ENCODE data around the gene PICALM. TPM values are rescaled to one million over a fixed set of nuclear protein-coding genes. Genes with fewer than 3 reads are reported as not detected.

The PICALM gene, protein sequence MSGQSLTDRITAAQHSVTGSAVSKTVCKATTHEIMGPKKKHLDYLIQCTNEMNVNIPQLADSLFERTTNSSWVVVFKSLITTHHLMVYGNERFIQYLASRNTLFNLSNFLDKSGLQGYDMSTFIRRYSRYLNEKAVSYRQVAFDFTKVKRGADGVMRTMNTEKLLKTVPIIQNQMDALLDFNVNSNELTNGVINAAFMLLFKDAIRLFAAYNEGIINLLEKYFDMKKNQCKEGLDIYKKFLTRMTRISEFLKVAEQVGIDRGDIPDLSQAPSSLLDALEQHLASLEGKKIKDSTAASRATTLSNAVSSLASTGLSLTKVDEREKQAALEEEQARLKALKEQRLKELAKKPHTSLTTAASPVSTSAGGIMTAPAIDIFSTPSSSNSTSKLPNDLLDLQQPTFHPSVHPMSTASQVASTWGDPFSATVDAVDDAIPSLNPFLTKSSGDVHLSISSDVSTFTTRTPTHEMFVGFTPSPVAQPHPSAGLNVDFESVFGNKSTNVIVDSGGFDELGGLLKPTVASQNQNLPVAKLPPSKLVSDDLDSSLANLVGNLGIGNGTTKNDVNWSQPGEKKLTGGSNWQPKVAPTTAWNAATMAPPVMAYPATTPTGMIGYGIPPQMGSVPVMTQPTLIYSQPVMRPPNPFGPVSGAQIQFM
- total RNA-seq (100 to 1,000 TPM; 169 to 317 TPM), polyA plus RNA-seq (10 to 100 TPM; 19.3 to 46.8 TPM)

GRCh38 chr11:86068951-86069407 lies at the start of gene PICALM:
PICALM (minus strand) TSS chr11:86069084; CDS start chr11:86068780, 304 bp downstream.
- peak; percentile 96 for DNase-seq (ENCODE audit: low spot score)
- no peak for TF ChIP-seq FOXA2 (IDR thresholded peaks at IDR 0.05)
- TF ChIP-seq ATF3 (IDR thresholded peaks at IDR 0.05): no peak
- peak; percentile 98 for TF ChIP-seq YY1 (IDR thresholded peaks at IDR 0.05)
- peak; percentile 30 to 58 for TF ChIP-seq HNF4A (conservative IDR thresholded peaks at IDR 0.05)
- no peak for TF ChIP-seq ZBTB33 (IDR thresholded peaks at IDR 0.05)
- peak in 1 of 2 donors; percentile 91 for TF ChIP-seq EGR1 (IDR thresholded peaks at IDR 0.05; ENCODE audit: low read depth in 2 of 2)
- peak; percentile 70 to 85 for TF ChIP-seq RXRA (IDR thresholded peaks at IDR 0.05)
- peak; percentile 44 to 63 for TF ChIP-seq RAD21 (IDR thresholded peaks at IDR 0.05)
- peak; percentile 20 for TF ChIP-seq NR2F2 (IDR thresholded peaks at IDR 0.05)
- peak; percentile 72 for TF ChIP-seq FOXA1 (IDR thresholded peaks at IDR 0.05)
- peak; percentile 30 for TF ChIP-seq HNF4G (IDR thresholded peaks at IDR 0.05)
- TF ChIP-seq MAX (IDR thresholded peaks at IDR 0.05): peak; percentile 88
- TF ChIP-seq GABPA (IDR thresholded peaks at IDR 0.05 in 1 of 2, conservative IDR thresholded peaks at IDR 0.05 in 1 of 2): peak in 1 of 2 donors; percentile 73
- peak; percentile 94 for TF ChIP-seq SP1 (IDR thresholded peaks at IDR 0.05)
- TF ChIP-seq, protein P1, sequence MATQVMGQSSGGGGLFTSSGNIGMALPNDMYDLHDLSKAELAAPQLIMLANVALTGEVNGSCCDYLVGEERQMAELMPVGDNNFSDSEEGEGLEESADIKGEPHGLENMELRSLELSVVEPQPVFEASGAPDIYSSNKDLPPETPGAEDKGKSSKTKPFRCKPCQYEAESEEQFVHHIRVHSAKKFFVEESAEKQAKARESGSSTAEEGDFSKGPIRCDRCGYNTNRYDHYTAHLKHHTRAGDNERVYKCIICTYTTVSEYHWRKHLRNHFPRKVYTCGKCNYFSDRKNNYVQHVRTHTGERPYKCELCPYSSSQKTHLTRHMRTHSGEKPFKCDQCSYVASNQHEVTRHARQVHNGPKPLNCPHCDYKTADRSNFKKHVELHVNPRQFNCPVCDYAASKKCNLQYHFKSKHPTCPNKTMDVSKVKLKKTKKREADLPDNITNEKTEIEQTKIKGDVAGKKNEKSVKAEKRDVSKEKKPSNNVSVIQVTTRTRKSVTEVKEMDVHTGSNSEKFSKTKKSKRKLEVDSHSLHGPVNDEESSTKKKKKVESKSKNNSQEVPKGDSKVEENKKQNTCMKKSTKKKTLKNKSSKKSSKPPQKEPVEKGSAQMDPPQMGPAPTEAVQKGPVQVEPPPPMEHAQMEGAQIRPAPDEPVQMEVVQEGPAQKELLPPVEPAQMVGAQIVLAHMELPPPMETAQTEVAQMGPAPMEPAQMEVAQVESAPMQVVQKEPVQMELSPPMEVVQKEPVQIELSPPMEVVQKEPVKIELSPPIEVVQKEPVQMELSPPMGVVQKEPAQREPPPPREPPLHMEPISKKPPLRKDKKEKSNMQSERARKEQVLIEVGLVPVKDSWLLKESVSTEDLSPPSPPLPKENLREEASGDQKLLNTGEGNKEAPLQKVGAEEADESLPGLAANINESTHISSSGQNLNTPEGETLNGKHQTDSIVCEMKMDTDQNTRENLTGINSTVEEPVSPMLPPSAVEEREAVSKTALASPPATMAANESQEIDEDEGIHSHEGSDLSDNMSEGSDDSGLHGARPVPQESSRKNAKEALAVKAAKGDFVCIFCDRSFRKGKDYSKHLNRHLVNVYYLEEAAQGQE (IDR thresholded peaks at IDR 0.05): peak; percentile 88
- peak in 1 of 2 donors; percentile 14 for TF ChIP-seq JUND (IDR thresholded peaks at IDR 0.05)
- TF ChIP-seq CTCF (IDR thresholded peaks at IDR 0.05; ENCODE audit: low read depth, low read length, missing input control): no peak
- TF ChIP-seq TAF1 (conservative IDR thresholded peaks at IDR 0.05): peak; percentile 29
- WGBS: under 1% methylated on average over 48 of the region's 48 CpGs

More at GRCh38 chr11:86068951-86069407, at the start of gene PICALM:
- Histone ChIP-seq H3K9ac (ENCODE audit: low read depth in 1 of 2, low read length in 2 of 2) (peak within 1 kb of the TSS; percentile 95 to 98), H3K9me3 (ENCODE audit: control insufficient read depth in 4 of 4, low read length in 3 of 4) (no peaks in the 10 kb centered on the region), H3K27ac (ENCODE audit: low read depth in 1 of 2, low read length in 2 of 2) (peak within 1 kb of the TSS; percentile 91 to 98), H3K4me1 (ENCODE audit: control insufficient read depth in 4 of 4, insufficient read depth in 4 of 4, low read length in 3 of 4) (peaks cover 6 to 26% (median 17%) of the 10 kb centered on the region in 4 donors), H3K27me3 (ENCODE audit: control insufficient read depth in 4 of 4, insufficient read depth in 4 of 4, low read length in 3 of 4) (no peaks in the 10 kb centered on the region), H3K36me3 (ENCODE audit: control insufficient read depth in 4 of 4, insufficient read depth in 3 of 4, low read depth in 1 of 4, low read length in 3 of 4) (no peaks in the 10 kb centered on the region), H3K4me3 (ENCODE audit: low read depth in 1 of 3, low read length in 3 of 3) (peak within 1 kb of the TSS; percentile 78 to 98 (median 98))

All from liver (tissue), 9 donors.